ENCODE measurements around the gene TREML1.

The TREML1 gene

DNA sequence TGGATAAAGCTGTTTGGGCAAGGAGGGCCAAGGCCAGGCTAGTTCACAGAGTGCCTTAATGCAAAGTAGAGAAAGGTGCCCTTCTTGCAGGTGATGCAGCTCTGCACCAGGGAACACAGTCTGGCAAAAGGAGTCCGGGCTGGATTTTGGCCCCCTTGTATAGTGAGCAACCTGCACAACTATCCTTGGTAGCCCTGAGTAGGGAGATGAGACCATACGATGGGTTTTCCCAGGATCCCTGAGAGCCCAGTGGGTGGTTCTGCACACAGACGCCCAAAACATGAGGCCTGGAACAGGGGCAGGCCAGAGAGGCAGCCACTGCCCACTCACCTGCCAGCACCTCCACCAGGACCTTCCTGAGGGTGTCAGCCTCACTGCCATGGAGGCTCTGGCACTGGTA is 6.8 kb upstream of the TREML1 start:
- DNase-seq (ENCODE audit: low spot score) (no peak), ATAC-seq (ENCODE audit: low read depth) (no peak)
- no peaks in the 10 kb centered on the region for H3K27me3 ChIP-seq (ENCODE audit: insufficient read depth, poor library complexity, severe bottlenecking)
- TF ChIP-seq, protein P1, sequence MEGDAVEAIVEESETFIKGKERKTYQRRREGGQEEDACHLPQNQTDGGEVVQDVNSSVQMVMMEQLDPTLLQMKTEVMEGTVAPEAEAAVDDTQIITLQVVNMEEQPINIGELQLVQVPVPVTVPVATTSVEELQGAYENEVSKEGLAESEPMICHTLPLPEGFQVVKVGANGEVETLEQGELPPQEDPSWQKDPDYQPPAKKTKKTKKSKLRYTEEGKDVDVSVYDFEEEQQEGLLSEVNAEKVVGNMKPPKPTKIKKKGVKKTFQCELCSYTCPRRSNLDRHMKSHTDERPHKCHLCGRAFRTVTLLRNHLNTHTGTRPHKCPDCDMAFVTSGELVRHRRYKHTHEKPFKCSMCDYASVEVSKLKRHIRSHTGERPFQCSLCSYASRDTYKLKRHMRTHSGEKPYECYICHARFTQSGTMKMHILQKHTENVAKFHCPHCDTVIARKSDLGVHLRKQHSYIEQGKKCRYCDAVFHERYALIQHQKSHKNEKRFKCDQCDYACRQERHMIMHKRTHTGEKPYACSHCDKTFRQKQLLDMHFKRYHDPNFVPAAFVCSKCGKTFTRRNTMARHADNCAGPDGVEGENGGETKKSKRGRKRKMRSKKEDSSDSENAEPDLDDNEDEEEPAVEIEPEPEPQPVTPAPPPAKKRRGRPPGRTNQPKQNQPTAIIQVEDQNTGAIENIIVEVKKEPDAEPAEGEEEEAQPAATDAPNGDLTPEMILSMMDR (IDR thresholded peaks at IDR 0.05; ENCODE audit: poor library complexity, severe bottlenecking), result no peak
- no peak overlapping the region for H3K27ac ChIP-seq (ENCODE audit: poor library complexity, severe bottlenecking)
- H3K9me3 ChIP-seq (ENCODE audit: severe bottlenecking), result no peaks in the 10 kb centered on the region
- H3K36me3 ChIP-seq (ENCODE audit: low read depth), result no peaks in the 10 kb centered on the region
- no peak overlapping the region for H3K4me3 ChIP-seq (ENCODE audit: severe bottlenecking)
- no peaks in the 10 kb centered on the region for H3K4me1 ChIP-seq (ENCODE audit: insufficient read depth, poor library complexity, severe bottlenecking)

DNA sequence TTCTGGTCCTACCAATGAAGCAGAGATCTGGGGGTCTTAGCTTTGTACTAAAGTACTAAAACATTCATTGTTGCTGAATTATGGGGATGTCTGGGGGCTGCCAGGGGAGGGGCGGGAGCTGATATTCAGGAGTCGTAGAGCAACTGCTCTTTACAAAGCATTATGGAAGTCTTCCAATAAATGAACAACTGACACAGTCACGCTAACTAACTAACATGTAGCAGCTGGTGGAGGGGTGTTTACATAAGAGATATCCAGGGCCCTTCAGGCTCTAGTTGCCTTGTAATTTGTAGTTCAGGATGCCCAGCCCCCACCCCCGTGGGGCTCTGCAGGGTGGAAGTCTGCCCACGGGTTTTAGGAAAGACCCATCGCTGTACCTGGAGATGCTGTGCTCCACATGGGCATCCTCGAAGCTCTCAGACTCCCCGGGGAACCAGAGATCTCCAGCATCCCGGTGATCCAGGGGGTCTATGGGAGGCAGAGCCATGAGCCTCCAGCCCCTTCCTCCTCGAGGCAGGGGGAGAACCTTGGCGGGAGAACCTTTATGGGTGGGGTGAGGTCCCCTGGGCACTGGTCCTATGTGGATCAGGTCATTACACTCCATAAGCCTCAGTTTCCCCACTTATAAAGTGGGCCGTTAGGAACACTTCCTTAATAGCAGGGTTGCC is 5.4 kb upstream of the TREML1 start:
- ATAC-seq (ENCODE audit: low read depth), result no peak
- DNase-seq (ENCODE audit: low spot score), result no peak
- TF ChIP-seq, protein P1 (IDR thresholded peaks at IDR 0.05; ENCODE audit: poor library complexity, severe bottlenecking), result no peak
- no peaks in the 10 kb centered on the region for H3K27me3 ChIP-seq (ENCODE audit: insufficient read depth, poor library complexity, severe bottlenecking)
- H3K9me3 ChIP-seq (ENCODE audit: severe bottlenecking), result no peaks in the 10 kb centered on the region
- no peak overlapping the region for H3K4me3 ChIP-seq (ENCODE audit: severe bottlenecking)
- no peaks in the 10 kb centered on the region for H3K4me1 ChIP-seq (ENCODE audit: insufficient read depth, poor library complexity, severe bottlenecking)
- no peak overlapping the region for H3K27ac ChIP-seq (ENCODE audit: poor library complexity, severe bottlenecking)
- H3K36me3 ChIP-seq (ENCODE audit: low read depth), result no peaks in the 10 kb centered on the region

DNA sequence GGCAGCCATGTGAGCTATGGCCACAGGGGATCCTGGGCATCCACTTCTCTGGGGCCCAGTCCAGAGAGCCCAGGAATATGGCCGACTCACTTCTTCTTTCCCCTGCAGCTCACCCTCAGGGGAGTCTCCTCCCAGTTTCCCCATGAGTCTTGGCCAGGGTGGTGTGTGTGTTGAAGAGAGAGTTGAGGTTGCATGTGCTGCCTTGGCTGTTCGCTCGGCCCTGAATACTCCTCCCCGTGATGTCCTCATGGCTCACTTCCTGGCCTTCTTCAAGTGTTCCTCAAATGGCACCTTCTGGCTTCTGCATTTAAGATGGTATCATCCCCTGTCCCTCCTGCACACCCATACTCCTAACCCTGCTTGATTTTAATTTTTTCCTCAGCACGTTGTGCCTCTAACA is 3.2 kb upstream of the TREML1 start:
- Histone ChIP-seq H3K9me3 (ENCODE audit: severe bottlenecking) (no peaks in the 10 kb centered on the region), H3K36me3 (ENCODE audit: low read depth) (no peaks in the 10 kb centered on the region), H3K27ac (ENCODE audit: poor library complexity, severe bottlenecking) (no peak overlapping the region), H3K4me3 (ENCODE audit: severe bottlenecking) (no peak overlapping the region), H3K27me3 (ENCODE audit: insufficient read depth, poor library complexity, severe bottlenecking) (no peaks in the 10 kb centered on the region), H3K4me1 (ENCODE audit: insufficient read depth, poor library complexity, severe bottlenecking) (no peaks in the 10 kb centered on the region)
- no peak for ATAC-seq (ENCODE audit: low read depth)
- TF ChIP-seq, protein P1 (IDR thresholded peaks at IDR 0.05; ENCODE audit: poor library complexity, severe bottlenecking), result no peak
- DNase-seq (ENCODE audit: low spot score), result no peak

DNA sequence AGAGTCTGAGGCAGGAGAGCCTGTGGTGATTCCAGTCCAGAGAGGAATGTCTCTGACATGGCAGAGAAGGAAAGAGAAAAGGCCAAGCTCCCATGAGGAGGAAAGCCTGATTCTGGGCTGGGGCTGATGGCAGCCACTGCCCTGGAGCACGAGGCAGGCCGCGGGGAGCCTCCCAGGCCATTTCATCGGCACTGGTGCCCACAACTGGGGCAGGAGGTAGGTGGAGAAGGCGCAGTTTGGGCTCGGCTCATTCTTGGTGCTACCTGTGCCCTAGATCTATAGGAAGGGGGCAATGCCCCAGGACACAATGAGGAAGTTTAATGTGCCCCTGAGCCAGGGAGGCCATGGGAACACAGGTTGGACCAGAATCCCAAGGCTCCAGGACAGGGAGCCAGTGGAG is 2.6 kb upstream of the TREML1 start:
- no peaks in the 10 kb centered on the region for H3K36me3 ChIP-seq (ENCODE audit: low read depth)
- H3K4me1 ChIP-seq (ENCODE audit: insufficient read depth, poor library complexity, severe bottlenecking), result no peaks in the 10 kb centered on the region
- no peak for DNase-seq (ENCODE audit: low spot score)
- no peak overlapping the region for H3K4me3 ChIP-seq (ENCODE audit: severe bottlenecking)
- no peaks in the 10 kb centered on the region for H3K9me3 ChIP-seq (ENCODE audit: severe bottlenecking)
- no peaks in the 10 kb centered on the region for H3K27me3 ChIP-seq (ENCODE audit: insufficient read depth, poor library complexity, severe bottlenecking)
- TF ChIP-seq, protein P1 (IDR thresholded peaks at IDR 0.05; ENCODE audit: poor library complexity, severe bottlenecking), result no peak
- H3K27ac ChIP-seq (ENCODE audit: poor library complexity, severe bottlenecking), result no peak overlapping the region
- ATAC-seq (ENCODE audit: low read depth), result no peak

DNA sequence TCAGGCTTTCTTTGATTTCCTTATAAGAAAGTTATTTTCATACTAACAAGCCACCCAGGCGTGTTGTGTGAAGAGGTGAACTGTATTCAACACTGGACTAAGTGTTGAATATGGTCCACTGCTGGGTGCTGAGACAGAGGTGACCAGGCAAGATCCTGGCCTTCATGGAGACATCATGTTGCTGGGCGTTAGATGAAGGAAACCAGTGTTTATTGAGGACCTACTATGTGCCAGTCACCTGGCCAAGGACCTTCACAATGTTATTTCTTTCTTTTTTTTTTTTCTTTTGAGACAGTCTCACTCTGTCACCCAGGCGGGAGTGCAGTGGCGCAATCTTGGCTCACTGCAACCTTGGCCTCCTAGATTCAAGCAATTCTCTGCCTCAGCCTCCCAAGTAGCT is 1.9 kb upstream of the TREML1 start:
- H3K36me3 ChIP-seq (ENCODE audit: low read depth), result no peaks in the 10 kb centered on the region
- TF ChIP-seq, protein P1 (IDR thresholded peaks at IDR 0.05; ENCODE audit: poor library complexity, severe bottlenecking), result no peak
- H3K27ac ChIP-seq (ENCODE audit: poor library complexity, severe bottlenecking), result no peak overlapping the region
- H3K4me1 ChIP-seq (ENCODE audit: insufficient read depth, poor library complexity, severe bottlenecking), result no peaks in the 10 kb centered on the region
- no peak overlapping the region for H3K4me3 ChIP-seq (ENCODE audit: severe bottlenecking)
- H3K9me3 ChIP-seq (ENCODE audit: severe bottlenecking), result no peaks in the 10 kb centered on the region
- H3K27me3 ChIP-seq (ENCODE audit: insufficient read depth, poor library complexity, severe bottlenecking), result no peaks in the 10 kb centered on the region
- DNase-seq (ENCODE audit: low spot score) (no peak), ATAC-seq (ENCODE audit: low read depth) (no peak)
